SK-N-SH (cell line): ENCODE data around the gene ZNF391. TPM values are rescaled to one million over a fixed set of nuclear protein-coding genes. Genes with fewer than 3 reads are reported as not detected.

Source experiments
- CTCF ChIA-PET: fragments of 300-600, 350-600 bp; formaldehyde crosslinking; extraction: SDS; loops from one replicate; lab custom pipeline; 2021; lab: Yijun Ruan, JAX
- POLR2A ChIA-PET: fragments of 350-600 bp; sonication (Branson Sonifier 250); formaldehyde crosslinking; extraction: SDS; loops from one replicate; lab custom pipeline; 2020; ENCODE audit warnings: antibody characterized with exemption, inconsistent platforms; lab: Yijun Ruan, JAX
- DNase-seq: peaks from one replicate; pipeline ENCODE4 v3.0.0; 2012
- H2AFZ ChIP-seq: fragments of 200-600 bp; sonication (generic); 2 replicates; pipeline ENCODE4 v1.8.1; 2016; ENCODE audit warnings: antibody characterized with exemption, mild to moderate bottlenecking, low read depth
- H3F3A ChIP-seq: fragments of 200-600 bp; sonication (generic); replicated peaks from 2 replicates; pipeline ENCODE3; 2016; ENCODE audit warnings: antibody characterized with exemption, mild to moderate bottlenecking; ENCODE audit not compliant: insufficient read depth
- H3K27ac ChIP-seq, 2 experiments: fragments of 200-500 bp in 1 of 2; fragments of 200-600 bp in 1 of 2; sonication (Bioruptor generic) in 1 of 2; sonication (generic), shearing (Covaris generic) in 1 of 2; 2 replicates each; pipeline versions ENCODE4 v1.5.1 to v1.6.1; 2014 to 2016; ENCODE audit warnings: low read depth in 2 of 2, inconsistent platforms in 1 of 2, low read length in 1 of 2, mild to moderate bottlenecking in 1 of 2, mixed read lengths in 1 of 2
- H3K27me3 ChIP-seq: fragments of 200-600 bp; sonication (generic), shearing (Covaris generic); 2 replicates; pipeline ENCODE4 v1.6.1; 2016; ENCODE audit warnings: mixed run types; ENCODE audit not compliant: insufficient read depth
- H3K36me3 ChIP-seq, 2 experiments: fragments of 200-500 bp in 1 of 2; fragments of 200-600 bp in 1 of 2; sonication (Bioruptor generic) in 1 of 2; sonication (generic) in 1 of 2; replicated peaks in 1 of 2; 2 replicates each; pipeline versions ENCODE3 to v1.5.1; 2014 to 2016; ENCODE audit warnings: low read length in 1 of 2, mild to moderate bottlenecking in 1 of 2; ENCODE audit not compliant: insufficient read depth in 2 of 2, control insufficient read depth in 1 of 2
- H3K4me1 ChIP-seq, 2 experiments: fragments of 200-500 bp in 1 of 2; fragments of 200-600 bp in 1 of 2; sonication (Bioruptor generic) in 1 of 2; sonication (generic), shearing (Covaris generic) in 1 of 2; 2 replicates each; pipeline versions ENCODE4 v1.5.1 to v1.6.1; 2014 to 2016; ENCODE audit warnings: low read depth in 1 of 2, low read length in 1 of 2, mixed run types in 1 of 2; ENCODE audit not compliant: insufficient read depth in 2 of 2, control insufficient read depth in 1 of 2
- H3K4me2 ChIP-seq: fragments of 200-600 bp; sonication (generic), shearing (Covaris generic); 2 replicates; pipeline ENCODE4 v1.6.1; 2017; ENCODE audit warnings: mixed run types
- H3K4me3 ChIP-seq, 2 experiments: fragments of 200-500 bp in 1 of 2; fragments of 200-600 bp in 1 of 2; sonication (Bioruptor generic) in 1 of 2; sonication (generic), shearing (Covaris generic) in 1 of 2; 2 replicates each; pipeline versions ENCODE4 v1.5.1 to v1.8.1; 2014 to 2016; ENCODE audit warnings: low read depth in 2 of 2, inconsistent platforms in 1 of 2, low read length in 1 of 2, mild to moderate bottlenecking in 1 of 2, mixed read lengths in 1 of 2, moderate library complexity in 1 of 2
- H3K79me2 ChIP-seq: fragments of 200-600 bp; sonication (generic); 2 replicates; pipeline ENCODE4 v1.8.1; 2017; ENCODE audit warnings: mild to moderate bottlenecking; ENCODE audit not compliant: insufficient read depth
- H3K9ac ChIP-seq: fragments of 200-600 bp; sonication (generic); 2 replicates; pipeline ENCODE4 v1.6.1; 2017; ENCODE audit warnings: mixed run types
- H3K9me2 ChIP-seq: fragments of 200-600 bp; sonication (generic); 2 replicates; pipeline ENCODE4 v1.6.1; 2017; ENCODE audit warnings: mixed run types
- H3K9me3 ChIP-seq: fragments of 200-600 bp; sonication (generic); 2 replicates; pipeline ENCODE4 v1.6.1; 2017; ENCODE audit warnings: mixed run types, mild to moderate bottlenecking, moderate library complexity
- H4K20me1 ChIP-seq: fragments of 200-600 bp; sonication (generic); 2 replicates; pipeline ENCODE4 v1.6.1; 2017; ENCODE audit warnings: mild to moderate bottlenecking, mixed run types; ENCODE audit not compliant: insufficient read depth
- CHD2 ChIP-seq: fragments of 150-350 bp; IDR thresholded peaks from 2 replicates; pipeline ENCODE4 v1.6.1; 2018; ENCODE audit warnings: low read length; ENCODE audit not compliant: partially characterized antibody
- FOXJ3 ChIP-seq: sonication (generic); formaldehyde crosslinking; IDR thresholded peaks from 2 replicates; pipeline ENCODE4 v1.5.1; 2020; ENCODE audit warnings: mild to moderate bottlenecking, missing genetic modification reagents
- FOXM1 ChIP-seq: IDR thresholded peaks from 2 replicates; pipeline ENCODE4 v1.4.0; 2012; ENCODE audit warnings: low read depth, mild to moderate bottlenecking
- GABPA ChIP-seq: IDR thresholded peaks from 2 replicates; pipeline ENCODE4 v1.4.0; 2012; ENCODE audit warnings: low read depth, mild to moderate bottlenecking
- IRF3 ChIP-seq: fragments of 150-350 bp; IDR thresholded peaks from 2 replicates; pipeline ENCODE4 v1.6.1; 2016; ENCODE audit warnings: mild to moderate bottlenecking, low read depth, low read length
- JUND ChIP-seq: IDR thresholded peaks from 2 replicates; pipeline ENCODE4 v1.4.0; 2012
- MAX ChIP-seq: IDR thresholded peaks from 2 replicates; pipeline ENCODE4 v1.4.0; 2012; ENCODE audit warnings: low read depth
- MEF2A ChIP-seq: IDR thresholded peaks from 2 replicates; pipeline ENCODE4 v1.4.0; 2012; ENCODE audit warnings: low read depth, borderline replicate concordance
- NFIC ChIP-seq: IDR thresholded peaks from 2 replicates; pipeline ENCODE4 v1.4.0; 2012; ENCODE audit warnings: borderline replicate concordance
- POLR2AphosphoS5 ChIP-seq: IDR thresholded peaks from 2 replicates; pipeline ENCODE4 v1.6.1; 2012; ENCODE audit warnings: low read depth, low read length
- RAD21 ChIP-seq: IDR thresholded peaks from 2 replicates; pipeline ENCODE4 v1.6.1; 2012; ENCODE audit warnings: mild to moderate bottlenecking, low read length
- RCOR1 ChIP-seq: fragments of 150-350 bp; IDR thresholded peaks from 2 replicates; pipeline ENCODE4 v1.6.1; 2017; ENCODE audit warnings: antibody characterized with exemption, low read length
- REST ChIP-seq: IDR thresholded peaks from 2 replicates; pipeline ENCODE4 v1.6.1; 2012; ENCODE audit warnings: mild to moderate bottlenecking, low read depth, low read length, moderate library complexity
- RFX5 ChIP-seq: IDR thresholded peaks from 2 replicates; pipeline ENCODE4 v1.6.1; 2012; ENCODE audit warnings: mild to moderate bottlenecking, improper control_type of control experiment, low read length
- RXRA ChIP-seq: IDR thresholded peaks from 2 replicates; pipeline ENCODE4 v1.4.0; 2012; ENCODE audit warnings: low read depth, mild to moderate bottlenecking, borderline replicate concordance
- SMC3 ChIP-seq: IDR thresholded peaks from 2 replicates; pipeline ENCODE4 v1.6.1; 2012; ENCODE audit warnings: low read depth, low read length, improper control_type of control experiment
- USF1 ChIP-seq: IDR thresholded peaks from 2 replicates; pipeline ENCODE4 v1.4.0; 2012; ENCODE audit warnings: low read depth, borderline replicate concordance
- USF2 ChIP-seq: fragments of 150-350 bp; IDR thresholded peaks from 2 replicates; pipeline ENCODE4 v1.6.1; 2017; ENCODE audit warnings: antibody characterized with exemption, low read length, low read depth, borderline replicate concordance
- WGBS: methylation state at CpG from one replicate; pipeline ENCODE4 v1.1.6; 2017; ENCODE audit warnings: low lambda C conversion rate; 5-methylcytosine and 5-hydroxymethylcytosine counted together
- polyA plus RNA-seq, 3 experiments: library from polyadenylated mRNA; depleted of rRNA; stranded (reverse); fragments of >200 nt; gene quantifications; 2 replicates each; pipeline ENCODE4 v1.2.3, GENCODE V29; 2012

Gene ZNF391
- polyA plus RNA-seq, 1 of the 3 experiments (the other 2 are of a cell fraction) = 0.77 TPM

GRCh38 chr6:27358786-27359185 lies 29.8 kb upstream of the ZNF391 start:
- ChIA-PET CTCF (no interaction called here), POLR2A (no interaction called here)
- no peaks in the 10 kb centered on the region for H4K20me1 ChIP-seq

More at GRCh38 chr6:27358786-27359185, 29.8 kb upstream of the ZNF391 start:
- H3F3A ChIP-seq = no peaks in the 10 kb centered on the region
- no peaks in the 10 kb centered on the region; the same call in 1 of the 2 replicates for H3K79me2 ChIP-seq
- WGBS = 31% methylated on average over 2 of the region's 2 CpGs
- no peak for DNase-seq
- no peaks in the 10 kb centered on the region for H3K27me3 ChIP-seq
- H3K4me1 ChIP-seq = no peaks in the 10 kb centered on the region
- no peak overlapping the region for H3K4me2 ChIP-seq
- no peak overlapping the region for H3K9ac ChIP-seq
- H3K9me2 ChIP-seq = no peaks in the 10 kb centered on the region
- no peak overlapping the region for H3K27ac ChIP-seq
- no peak overlapping the region for H2AFZ ChIP-seq
- H3K36me3 ChIP-seq = no peaks in the 10 kb centered on the region
- H3K9me3 ChIP-seq = no peaks in the 10 kb centered on the region
- H3K4me3 ChIP-seq = no peak overlapping the region
- TF ChIP-seq RCOR1 (no peak), USF1 (no peak), USF2 (no peak), CHD2 (no peak), IRF3 (no peak), RXRA (no peak), NFIC (no peak), MEF2A (no peak), GABPA (no peak), POLR2AphosphoS5 (no peak), SMC3 (no peak), JUND (no peak), REST (no peak), FOXM1 (no peak), FOXJ3 (no peak), RFX5 (no peak), MAX (no peak), RAD21 (no peak)
